Karpas-422 (cell line): ENCODE measurements around the gene RMI1. TPM values are rescaled to one million over a fixed set of nuclear protein-coding genes. Genes with fewer than 3 reads are reported as not detected.

Source experiments
- DNase-seq: peaks from one replicate; pipeline ENCODE4 v3.0.0-alpha.2; 2015
- H2AFZ ChIP-seq: fragments of 200-600 bp; sonication (generic); 2 replicates; pipeline ENCODE4 v1.6.1; 2014; ENCODE audit warnings: antibody characterized with exemption, low read length, mixed read lengths
- H3K27ac ChIP-seq: fragments of 200-600 bp; sonication (generic); 2 replicates; pipeline ENCODE4 v1.5.1; 2014; ENCODE audit warnings: mild to moderate bottlenecking, low read length, moderate library complexity
- H3K27me3 ChIP-seq: fragments of 200-600 bp; sonication (generic); 2 replicates; pipeline ENCODE4 v1.6.1; 2014; ENCODE audit warnings: low read length, mixed read lengths
- H3K36me3 ChIP-seq: fragments of 200-600 bp; sonication (generic); 2 replicates; pipeline ENCODE4 v1.6.1; 2014; ENCODE audit warnings: low read length, mixed read lengths; ENCODE audit not compliant: insufficient read depth
- H3K4me1 ChIP-seq: fragments of 200-600 bp; sonication (generic); 2 replicates; pipeline ENCODE4 v1.6.1; 2014; ENCODE audit warnings: mild to moderate bottlenecking, low read length, mixed read lengths
- H3K4me2 ChIP-seq: fragments of 200-600 bp; sonication (generic); 2 replicates; pipeline ENCODE4 v1.6.1; 2014; ENCODE audit warnings: low read length, low read depth, mild to moderate bottlenecking; ENCODE audit not compliant: poor library complexity, severe bottlenecking
- H3K4me3 ChIP-seq: fragments of 200-600 bp; sonication (generic); 2 replicates; pipeline ENCODE4 v1.5.1; 2014; ENCODE audit warnings: mild to moderate bottlenecking, antibody characterized with exemption, low read length, mixed read lengths
- H3K79me2 ChIP-seq: fragments of 200-600 bp; sonication (generic); 2 replicates; pipeline ENCODE4 v1.6.1; 2014; ENCODE audit warnings: mild to moderate bottlenecking, low read length, mixed read lengths
- H3K9ac ChIP-seq: fragments of 200-600 bp; sonication (generic); 2 replicates; pipeline ENCODE4 v1.6.0; 2014; ENCODE audit warnings: low read length
- H3K9me2 ChIP-seq: fragments of 200-600 bp; sonication (generic), shearing (Covaris generic); replicated peaks from 2 replicates; pipeline ENCODE4 v1.6.0; 2014; ENCODE audit warnings: mild to moderate bottlenecking, low read length, moderate library complexity; ENCODE audit not compliant: insufficient read depth
- H3K9me3 ChIP-seq: fragments of 300-700, 200-600 bp; sonication (generic); 2 replicates; pipeline ENCODE4 v1.6.1; 2014; ENCODE audit warnings: low read length, mixed read lengths
- H4K20me1 ChIP-seq: fragments of 200-600 bp; sonication (generic); 2 replicates; pipeline ENCODE4 v1.6.1; 2014; ENCODE audit warnings: mild to moderate bottlenecking, antibody characterized with exemption, low read length, low read depth; ENCODE audit not compliant: insufficient read depth
- small RNA-seq: library from RNA; depleted of rRNA; stranded (forward); fragments of <200 nt; gene quantifications from one replicate; pipeline ENCODE3, GENCODE V24; 2014
- total RNA-seq: library from RNA; depleted of rRNA; stranded (reverse); fragments of >200 nt; shearing (Covaris generic); gene quantifications from 2 replicates; pipeline ENCODE4 v1.2.3, GENCODE V29; 2014; ENCODE audit warnings: low replicate concordance; rRNA removed

Gene RMI1
- total RNA-seq, 1 experiment from 2014 or later, result 14.9 TPM

DNA sequence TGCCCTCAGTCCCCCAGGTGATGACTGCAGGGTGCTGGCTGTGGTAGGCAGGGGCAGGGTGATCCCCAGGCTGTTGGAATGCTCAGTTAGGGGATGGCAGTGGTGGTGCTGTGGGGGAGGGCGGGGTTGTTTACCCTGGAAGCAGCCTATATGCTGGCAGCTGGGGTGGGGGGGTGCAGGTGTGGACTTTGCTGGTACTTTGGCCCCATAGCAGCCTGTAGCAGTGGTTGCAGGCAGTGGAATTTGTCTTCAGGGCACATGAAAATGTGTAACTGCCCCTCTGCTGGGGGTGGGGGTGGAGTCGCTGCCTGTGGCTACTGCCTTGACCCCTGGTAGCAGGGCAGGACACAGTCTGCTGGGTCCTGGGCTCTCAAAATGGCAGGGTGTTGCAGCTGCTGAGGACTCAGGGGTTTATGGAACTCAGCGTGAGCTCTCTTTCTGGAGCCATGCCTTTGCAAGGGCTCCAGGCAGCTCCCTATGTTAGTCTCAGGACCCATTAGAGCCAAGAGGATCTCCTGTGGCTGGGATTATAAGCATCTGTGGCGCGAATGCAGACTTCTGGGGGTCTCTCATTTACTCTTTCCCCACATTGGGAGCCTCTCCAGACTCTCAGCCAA lies 65.0 kb downstream of the RMI1 start:
- H3K4me1 ChIP-seq, result no peaks in the 10 kb centered on the region
- H3K9ac ChIP-seq, result no peak overlapping the region
- no peaks in the 10 kb centered on the region for H3K9me2 ChIP-seq
- H3K4me3 ChIP-seq, result no peak overlapping the region
- no peaks in the 10 kb centered on the region for H3K36me3 ChIP-seq
- no peaks in the 10 kb centered on the region for H3K27me3 ChIP-seq
- no peak overlapping the region for H3K4me2 ChIP-seq
- H3K79me2 ChIP-seq, result no peaks in the 10 kb centered on the region
- no peak overlapping the region for H3K27ac ChIP-seq
- no peaks in the 10 kb centered on the region for H3K9me3 ChIP-seq
- H2AFZ ChIP-seq, result no peak overlapping the region
- no peaks in the 10 kb centered on the region for H4K20me1 ChIP-seq
- DNase-seq, result no peak

Small RNA genes lying within 50 kb of the gene (small RNA-seq; reads per million reads assigned to genes)
- gene RF00019, result not detected

Other genes starting within 250 kb of the RMI1 start
- 5.8 and 13.4 TPM in 2 replicates for gene GKAP1, start 163.0 kb upstream of the RMI1 start, total RNA-seq
- gene KIF27, start 59.4 kb upstream of the RMI1 start, total RNA-seq, result 6.5 and 7.6 TPM in 2 replicates
- 513 and 558 TPM in 2 replicates for gene HNRNPK, start 590 bp upstream of the RMI1 start, total RNA-seq